ENCODE results near the gene C1orf116. TPM values are rescaled to one million over a fixed set of nuclear protein-coding genes. Genes with fewer than 3 reads are reported as not detected.

C1orf116 gene
- polyA plus RNA-seq, 1 donor (not counting 4 experiments of a cell fraction or from before 2014, with no cell fraction given) = 69.2 TPM

DNA sequence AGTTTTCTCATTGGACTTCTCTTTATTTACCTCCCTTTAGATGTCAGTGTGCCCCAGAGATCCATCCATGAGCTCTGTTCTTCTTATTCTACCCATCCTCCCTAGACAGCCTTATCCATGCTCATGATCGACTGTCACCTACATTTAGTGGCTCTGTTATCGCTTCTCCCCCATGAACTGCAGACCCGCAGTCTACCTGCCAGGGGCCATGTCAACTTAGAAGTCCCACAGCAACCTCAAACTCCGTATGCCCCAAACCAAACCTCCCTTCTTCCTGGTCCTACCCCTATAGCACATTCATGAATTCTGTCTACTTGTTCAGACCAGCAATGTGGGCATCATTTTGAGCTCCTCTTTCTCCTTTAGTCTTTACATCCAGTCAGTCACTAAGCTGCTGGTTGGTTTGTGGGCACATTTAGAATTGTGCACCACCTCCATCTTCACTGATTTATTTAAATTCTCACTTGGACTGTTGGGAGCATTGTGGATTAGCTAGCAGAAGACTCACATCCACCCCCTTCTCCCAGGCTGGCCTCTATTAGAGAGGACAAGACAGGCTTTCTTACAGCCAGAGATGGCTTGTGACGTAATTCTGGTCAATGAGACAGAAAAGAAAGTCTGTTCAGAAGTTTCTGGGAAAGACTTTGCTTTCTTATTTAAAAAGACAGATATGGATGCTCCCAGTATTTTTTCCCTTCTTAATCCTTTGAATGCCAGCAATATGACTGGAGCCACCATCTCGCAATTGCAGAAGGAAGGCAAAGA lies 19.1 kb downstream of the C1orf116 start:
- no peaks in the 10 kb centered on the region for H3K9me3 ChIP-seq (ENCODE audit: control insufficient read depth, low read depth, low read length)
- no peaks in the 10 kb centered on the region for H3K9me1 ChIP-seq (ENCODE audit: control insufficient read depth, extremely low read depth, insufficient read depth, low read length)
- H3K79me2 ChIP-seq (ENCODE audit: control insufficient read depth, insufficient read depth, low read length) = no peaks in the 10 kb centered on the region
- no peak overlapping the region for H3K4me3 ChIP-seq (ENCODE audit: control insufficient read depth in 2 of 3, extremely low read depth in 1 of 3, insufficient read depth in 2 of 3, low read depth in 1 of 3, low read length in 3 of 3)
- no peak overlapping the region for H3K9ac ChIP-seq (ENCODE audit: control insufficient read depth, extremely low read depth, insufficient read depth, low read length)
- H3K27ac ChIP-seq (ENCODE audit: control insufficient read depth, insufficient read depth, low read length) = no peak overlapping the region
- no peak overlapping the region for H3K4me2 ChIP-seq (ENCODE audit: control insufficient read depth, extremely low read depth, insufficient read depth, low read depth, low read length)
- H3K36me3 ChIP-seq (ENCODE audit: control insufficient read depth in 2 of 2, extremely low read depth in 1 of 2, insufficient read depth in 2 of 2, low read length in 2 of 2) = no peaks in the 10 kb centered on the region
- H4K20me1 ChIP-seq (ENCODE audit: control insufficient read depth, extremely low read depth, insufficient read depth, low read length) = no peaks in the 10 kb centered on the region
- FAIRE-seq (no peak), DNase-seq (ENCODE audit: low read depth, low spot score) (no peak)
- dilution Hi-C loops (cut with MboI; ENCODE audit: extremely low pct_ligation_motif_present, low sequenced_read_pairs) = no loop called here
- peaks cover 17% of the 10 kb centered on the region for H3K4me1 ChIP-seq (ENCODE audit: control insufficient read depth, extremely low read depth, insufficient read depth, low read length)
- TF ChIP-seq CTCF (optimal IDR thresholded peaks at IDR 0.05 in 1 of 3, IDR thresholded peaks at IDR 0.05 in 1 of 3, conservative IDR thresholded peaks at IDR 0.05 in 1 of 3; ENCODE audit: extremely low read depth in 1 of 3, insufficient read depth in 2 of 3, low read length in 3 of 3) (no peak), EZH2 (IDR thresholded peaks at IDR 0.05; ENCODE audit: low read length) (no peak)
- no peak overlapping the region for H2AFZ ChIP-seq (ENCODE audit: control insufficient read depth, low read length)
- H3K27me3 ChIP-seq (ENCODE audit: control insufficient read depth, extremely low read depth, insufficient read depth, low read length) = no peaks in the 10 kb centered on the region

GRCh38 chr1:207010726-207011125 lies 21.8 kb downstream of the C1orf116 start:
- TF ChIP-seq CTCF (optimal IDR thresholded peaks at IDR 0.05 in 1 of 3, IDR thresholded peaks at IDR 0.05 in 1 of 3, conservative IDR thresholded peaks at IDR 0.05 in 1 of 3; ENCODE audit: extremely low read depth in 1 of 3, insufficient read depth in 2 of 3, low read length in 3 of 3) (no peak), EZH2 (IDR thresholded peaks at IDR 0.05; ENCODE audit: low read length) (no peak)
- Histone ChIP-seq H4K20me1 (ENCODE audit: control insufficient read depth, extremely low read depth, insufficient read depth, low read length) (no peaks in the 10 kb centered on the region), H3K27me3 (ENCODE audit: control insufficient read depth, extremely low read depth, insufficient read depth, low read length) (no peaks in the 10 kb centered on the region), H3K9me1 (ENCODE audit: control insufficient read depth, extremely low read depth, insufficient read depth, low read length) (no peaks in the 10 kb centered on the region), H3K4me2 (ENCODE audit: control insufficient read depth, extremely low read depth, insufficient read depth, low read depth, low read length) (no peak overlapping the region), H3K9ac (ENCODE audit: control insufficient read depth, extremely low read depth, insufficient read depth, low read length) (no peak overlapping the region), H3K4me3 (ENCODE audit: control insufficient read depth in 2 of 3, extremely low read depth in 1 of 3, insufficient read depth in 2 of 3, low read depth in 1 of 3, low read length in 3 of 3) (no peak overlapping the region), H2AFZ (ENCODE audit: control insufficient read depth, low read length) (no peak overlapping the region), H3K9me3 (ENCODE audit: control insufficient read depth, low read depth, low read length) (peaks cover 3% of the 10 kb centered on the region), H3K27ac (ENCODE audit: control insufficient read depth, insufficient read depth, low read length) (no peak overlapping the region), H3K79me2 (ENCODE audit: control insufficient read depth, insufficient read depth, low read length) (no peaks in the 10 kb centered on the region), H3K36me3 (ENCODE audit: control insufficient read depth in 2 of 2, extremely low read depth in 1 of 2, insufficient read depth in 2 of 2, low read length in 2 of 2) (no peaks in the 10 kb centered on the region), H3K4me1 (ENCODE audit: control insufficient read depth, extremely low read depth, insufficient read depth, low read length) (peaks cover 27% of the 10 kb centered on the region)
- dilution Hi-C loops (cut with MboI; ENCODE audit: extremely low pct_ligation_motif_present, low sequenced_read_pairs) = no loop called here
- FAIRE-seq (no peak), DNase-seq (ENCODE audit: low read depth, low spot score) (no peak)
